ENCODE results near the gene MBD3L1. TPM values are rescaled to one million over a fixed set of nuclear protein-coding genes. Genes with fewer than 3 reads are reported as not detected.

MBD3L1 gene
- polyA plus RNA-seq (2013, experiment 1 of 2) = not detected
- polyA plus RNA-seq (2013, experiment 2 of 2) = not detected

DNA sequence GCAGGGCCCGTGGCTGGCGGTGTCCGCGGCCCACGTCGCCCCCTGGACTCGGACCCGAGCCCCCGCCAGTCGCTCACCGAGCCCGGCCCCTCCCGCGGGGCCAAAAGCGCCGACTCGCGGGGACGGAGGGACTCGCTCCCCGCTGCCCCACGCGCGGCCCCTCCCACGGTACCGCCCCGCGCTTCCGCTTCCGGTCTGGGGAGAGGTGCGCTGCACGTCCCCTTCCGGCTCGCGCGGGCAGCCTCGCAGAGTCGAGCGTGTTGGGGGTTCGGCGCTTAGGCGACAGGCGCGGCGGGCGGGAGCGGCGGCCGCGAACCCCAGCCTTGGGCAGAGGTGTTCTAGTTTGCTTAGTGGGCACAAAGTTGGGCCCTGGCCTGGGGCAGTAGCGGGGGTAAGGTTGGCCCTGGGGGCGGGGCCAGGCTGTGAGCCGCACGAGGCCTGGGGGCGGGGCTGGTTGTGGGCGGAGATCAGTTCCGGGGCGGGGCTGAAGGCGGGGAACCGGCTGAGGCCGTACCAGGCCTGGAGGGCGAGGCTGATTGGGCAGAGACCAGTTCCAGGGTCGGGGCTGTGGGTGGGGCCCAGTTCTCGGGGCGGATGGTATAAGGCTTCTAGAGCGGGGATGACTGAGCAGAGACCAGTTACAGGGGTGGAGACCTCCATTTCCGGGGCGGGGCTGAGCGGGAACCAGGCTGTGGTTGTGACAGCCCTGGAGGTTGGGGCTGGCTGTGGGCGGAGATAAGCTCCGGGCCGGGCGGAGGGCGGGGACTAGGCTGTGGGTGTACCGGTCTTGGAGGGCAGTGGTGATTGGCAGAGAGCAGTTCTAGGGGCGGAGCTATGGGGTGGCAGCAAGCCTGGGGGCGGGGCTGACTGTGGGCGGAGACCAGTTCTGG lies at the start of gene MBD3L1, which contains the start of gene ZNF558:
TSS of gene MBD3L1 (plus strand) at position 246 of the 890 bp plus-strand sequence. CDS start 10,302 bp downstream, outside the sequence.
TSS of gene ZNF558 (minus strand) at position 173 of the 890 bp plus-strand sequence. CDS start 9,645 bp downstream, outside the sequence.
- peaks cover 1% of the 10 kb centered on the region for H3K4me1 ChIP-seq (ENCODE audit: control insufficient read depth, insufficient read depth, low read depth, low read length)
- no peaks in the 10 kb centered on the region for H3K27me3 ChIP-seq (ENCODE audit: control insufficient read depth in 1 of 2, insufficient read depth in 1 of 2, low read length in 2 of 2)
- H2BK5ac ChIP-seq (ENCODE audit: low read depth, low read length, poor library complexity, severe bottlenecking) = peak within 1 kb of the TSS; percentile 97
- peak within 1 kb of the TSS; percentile 83 for H3K4me2 ChIP-seq (ENCODE audit: low read length, poor library complexity, severe bottlenecking)
- peak within 1 kb of the TSS; percentile 97 for H3K9ac ChIP-seq (ENCODE audit: low read length)
- H3K4ac ChIP-seq (ENCODE audit: low read depth in 1 of 2, low read length in 2 of 2) = peak within 1 kb of the TSS; percentile 84 to 93
- H2AFZ ChIP-seq (ENCODE audit: low read depth, low read length) = peak within 1 kb of the TSS; percentile 100
- peaks cover 6 to 29% of the 10 kb centered on the region in 2 experiments for H3K36me3 ChIP-seq (ENCODE audit: control insufficient read depth in 1 of 2, insufficient read depth in 2 of 2, low read depth in 1 of 2, low read length in 2 of 2)
- peak; percentile 99 for DNase-seq
- peaks cover 6% of the 10 kb centered on the region for H3K79me1 ChIP-seq (replicated peaks; ENCODE audit: low read length, poor library complexity, severe bottlenecking)
- H2AK5ac ChIP-seq (ENCODE audit: low read length, severe bottlenecking) = peak within 1 kb of the TSS; percentile 62
- WGBS = 2% methylated on average over 64 of the region's 78 CpGs
- peak within 1 kb of the TSS; percentile 97 for H3K18ac ChIP-seq (ENCODE audit: low read depth in 1 of 2, low read length in 2 of 2)
- H3K27ac ChIP-seq (ENCODE audit: low read length, poor library complexity, severe bottlenecking) = peak within 1 kb of the TSS; percentile 90
- no peaks in the 10 kb centered on the region for H3K9me3 ChIP-seq (ENCODE audit: control insufficient read depth, low read length)
- peak within 1 kb of the TSS in 1 of 2 experiments; percentile 92 for H2BK12ac ChIP-seq (ENCODE audit: low read length in 2 of 2)
- peak within 1 kb of the TSS; percentile 92 to 93 for H3K4me3 ChIP-seq (ENCODE audit: insufficient read depth in 1 of 2, low read depth in 1 of 2, low read length in 2 of 2)
- peak within 1 kb of the TSS; percentile 95 for H4K8ac ChIP-seq (ENCODE audit: low read length)
- H2BK15ac ChIP-seq (ENCODE audit: low read depth, poor library complexity, severe bottlenecking) = peak within 1 kb of the TSS; percentile 100
- H3K23ac ChIP-seq (ENCODE audit: low read length in 2 of 2) = peak within 1 kb of the TSS in 1 of 2 experiments; percentile 93
- H2BK120ac ChIP-seq (ENCODE audit: low read depth, low read length) = peak within 1 kb of the TSS; percentile 90
- H4K91ac ChIP-seq (ENCODE audit: low read length) = peak within 1 kb of the TSS; percentile 99
- peak within 1 kb of the TSS in 1 of 2 experiments; percentile 98 for H3K14ac ChIP-seq (ENCODE audit: low read length in 2 of 2)

- H2AK5ac ChIP-seq (ENCODE audit: low read length, severe bottlenecking) = no peak overlapping the region
- no peak for DNase-seq
- no peak overlapping the region for H2BK15ac ChIP-seq (ENCODE audit: low read depth, poor library complexity, severe bottlenecking)
- no peaks in the 10 kb centered on the region for H3K4me1 ChIP-seq (ENCODE audit: control insufficient read depth, insufficient read depth, low read depth, low read length)
- H2BK12ac ChIP-seq (ENCODE audit: low read length in 2 of 2) = no peak overlapping the region
- no peaks in the 10 kb centered on the region for H3K27me3 ChIP-seq (ENCODE audit: control insufficient read depth in 1 of 2, insufficient read depth in 1 of 2, low read length in 2 of 2)
- H2BK5ac ChIP-seq (ENCODE audit: low read depth, low read length, poor library complexity, severe bottlenecking) = no peak overlapping the region
- no peak overlapping the region for H4K8ac ChIP-seq (ENCODE audit: low read length)
- no peak overlapping the region for H3K4me3 ChIP-seq (ENCODE audit: insufficient read depth in 1 of 2, low read depth in 1 of 2, low read length in 2 of 2)
- H3K14ac ChIP-seq (ENCODE audit: low read length in 2 of 2) = no peak overlapping the region
- H3K4ac ChIP-seq (ENCODE audit: low read depth in 1 of 2, low read length in 2 of 2) = no peak overlapping the region
- H3K18ac ChIP-seq (ENCODE audit: low read depth in 1 of 2, low read length in 2 of 2) = no peak overlapping the region
- H3K79me1 ChIP-seq (replicated peaks; ENCODE audit: low read length, poor library complexity, severe bottlenecking) = no peaks in the 10 kb centered on the region
- no peak overlapping the region for H3K9ac ChIP-seq (ENCODE audit: low read length)
- H2BK120ac ChIP-seq (ENCODE audit: low read depth, low read length) = no peak overlapping the region
- no peak overlapping the region for H3K23ac ChIP-seq (ENCODE audit: low read length in 2 of 2)
- no CpG with 5 or more reads among the region's 1 CpG for WGBS
- H3K27ac ChIP-seq (ENCODE audit: low read length, poor library complexity, severe bottlenecking) = no peak overlapping the region
- H2AFZ ChIP-seq (ENCODE audit: low read depth, low read length) = no peak overlapping the region
- no peak overlapping the region for H4K91ac ChIP-seq (ENCODE audit: low read length)
- no peak overlapping the region for H3K4me2 ChIP-seq (ENCODE audit: low read length, poor library complexity, severe bottlenecking)
- no peaks in the 10 kb centered on the region for H3K36me3 ChIP-seq (ENCODE audit: control insufficient read depth in 1 of 2, insufficient read depth in 2 of 2, low read depth in 1 of 2, low read length in 2 of 2)
- peaks cover 24% of the 10 kb centered on the region for H3K9me3 ChIP-seq (ENCODE audit: control insufficient read depth, low read length)
Measured at GRCh38 chr19:8794823-8795222, 37.4 kb upstream of the MBD3L1 start.

DNA sequence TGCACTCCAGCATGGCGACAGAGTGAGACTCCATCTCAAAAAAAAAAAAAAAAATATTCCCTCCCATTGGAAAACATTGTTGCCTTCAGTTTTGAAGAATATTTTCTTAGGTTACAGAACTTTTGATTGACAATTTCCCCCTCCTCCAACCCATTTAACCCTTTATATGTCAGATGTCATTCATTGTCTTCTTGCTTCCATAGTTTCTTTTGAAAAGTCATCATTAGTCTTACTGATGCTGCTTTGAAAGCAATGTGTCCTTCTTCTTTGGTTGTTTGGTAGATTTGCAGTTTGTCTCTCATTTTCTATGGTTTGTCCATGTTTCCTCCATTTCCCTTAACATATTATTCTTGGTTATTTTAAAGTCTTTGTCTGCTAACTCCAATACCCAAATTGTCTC lies 25.5 kb upstream of the MBD3L1 start:
- H2BK120ac ChIP-seq (ENCODE audit: low read depth, low read length) = no peak overlapping the region
- H3K18ac ChIP-seq (ENCODE audit: low read depth in 1 of 2, low read length in 2 of 2) = no peak overlapping the region
- no peaks in the 10 kb centered on the region for H3K27me3 ChIP-seq (ENCODE audit: control insufficient read depth in 1 of 2, insufficient read depth in 1 of 2, low read length in 2 of 2)
- peak overlapping the region in 1 of 2 experiments; percentile 28 for H3K4me3 ChIP-seq (ENCODE audit: insufficient read depth in 1 of 2, low read depth in 1 of 2, low read length in 2 of 2)
- no peak overlapping the region for H3K4ac ChIP-seq (ENCODE audit: low read depth in 1 of 2, low read length in 2 of 2)
- no peak overlapping the region for H2BK12ac ChIP-seq (ENCODE audit: low read length in 2 of 2)
- H3K9ac ChIP-seq (ENCODE audit: low read length) = no peak overlapping the region
- no CpG with 5 or more reads among the region's 1 CpG for WGBS
- peaks cover 92% of the 10 kb centered on the region for H3K9me3 ChIP-seq (ENCODE audit: control insufficient read depth, low read length)
- no peak overlapping the region for H2BK5ac ChIP-seq (ENCODE audit: low read depth, low read length, poor library complexity, severe bottlenecking)
- H3K23ac ChIP-seq (ENCODE audit: low read length in 2 of 2) = no peak overlapping the region
- no peak overlapping the region for H4K91ac ChIP-seq (ENCODE audit: low read length)
- no peaks in the 10 kb centered on the region for H3K4me1 ChIP-seq (ENCODE audit: control insufficient read depth, insufficient read depth, low read depth, low read length)
- no peak overlapping the region for H3K14ac ChIP-seq (ENCODE audit: low read length in 2 of 2)
- H3K36me3 ChIP-seq (ENCODE audit: control insufficient read depth in 1 of 2, insufficient read depth in 2 of 2, low read depth in 1 of 2, low read length in 2 of 2) = peaks cover 51 to 68% of the 10 kb centered on the region in 2 experiments
- H3K27ac ChIP-seq (ENCODE audit: low read length, poor library complexity, severe bottlenecking) = no peak overlapping the region
- no peak overlapping the region for H3K4me2 ChIP-seq (ENCODE audit: low read length, poor library complexity, severe bottlenecking)
- H3K79me1 ChIP-seq (replicated peaks; ENCODE audit: low read length, poor library complexity, severe bottlenecking) = no peaks in the 10 kb centered on the region
- no peak for DNase-seq
- no peak overlapping the region for H2BK15ac ChIP-seq (ENCODE audit: low read depth, poor library complexity, severe bottlenecking)
- H2AK5ac ChIP-seq (ENCODE audit: low read length, severe bottlenecking) = no peak overlapping the region
- no peak overlapping the region for H4K8ac ChIP-seq (ENCODE audit: low read length)
- H2AFZ ChIP-seq (ENCODE audit: low read depth, low read length) = no peak overlapping the region
